ENCODE data around the gene CLIC5.

Gene CLIC5

DNA sequence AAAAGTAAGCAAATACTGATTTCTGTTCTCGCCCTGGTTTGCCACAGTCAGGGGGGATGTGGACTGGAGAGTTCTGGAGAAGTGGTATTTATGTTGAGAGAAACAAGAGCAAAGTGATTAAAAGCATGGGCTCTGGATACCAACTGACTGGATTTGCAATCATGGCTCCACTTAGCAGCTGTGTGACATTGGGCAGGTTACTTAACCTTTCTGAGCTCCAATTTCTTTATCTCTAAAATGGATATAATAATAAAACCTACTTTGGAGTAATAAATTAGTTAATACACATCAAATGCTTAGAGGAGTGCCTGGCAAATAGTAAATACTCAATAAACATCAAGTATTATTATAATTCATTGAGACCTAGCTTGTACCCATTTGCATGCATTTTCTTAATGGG lies 111.7 kb downstream of the CLIC5 start:
- no peaks in the 10 kb centered on the region for H3K27me3 Mint-ChIP-seq
- no peaks in the 10 kb centered on the region for H3K36me3 Mint-ChIP-seq (ENCODE audit: low read depth)
- no peak overlapping the region for H3K4me3 Mint-ChIP-seq
- H3K4me1 Mint-ChIP-seq (ENCODE audit: low read depth): peaks cover 5% of the 10 kb centered on the region
- intact Hi-C loops (cut with micrococcal nuclease): no loop called here
- H3K9me3 Mint-ChIP-seq: no peaks in the 10 kb centered on the region
- no peak overlapping the region for H3K27ac Mint-ChIP-seq

DNA sequence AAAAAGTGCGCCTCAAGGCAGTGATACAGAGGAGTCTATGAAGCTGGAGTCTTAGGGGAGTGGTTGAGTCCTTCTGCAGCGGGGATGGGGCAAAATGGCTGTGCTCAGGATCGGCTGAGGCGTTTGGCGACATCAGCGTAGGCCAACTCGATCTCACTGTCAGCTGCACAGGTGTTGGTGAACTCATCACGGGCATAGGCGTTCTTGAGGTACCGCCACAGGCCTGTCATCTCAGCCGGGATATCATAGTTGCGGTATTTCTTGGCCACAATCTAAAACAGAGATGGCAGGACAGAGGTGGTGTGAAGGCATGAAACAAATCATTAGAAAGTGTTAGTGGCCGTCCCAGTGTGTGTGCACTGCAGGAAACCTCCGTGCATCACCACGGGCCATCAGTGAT lies 112.7 kb downstream of the CLIC5 start:
- no peaks in the 10 kb centered on the region for H3K27me3 Mint-ChIP-seq
- H3K4me1 Mint-ChIP-seq (ENCODE audit: low read depth): peaks cover 3% of the 10 kb centered on the region
- no peak overlapping the region for H3K4me3 Mint-ChIP-seq
- H3K9me3 Mint-ChIP-seq: no peaks in the 10 kb centered on the region
- intact Hi-C loops (cut with micrococcal nuclease): no loop called here
- H3K36me3 Mint-ChIP-seq (ENCODE audit: low read depth): no peaks in the 10 kb centered on the region
- H3K27ac Mint-ChIP-seq: no peak overlapping the region

DNA sequence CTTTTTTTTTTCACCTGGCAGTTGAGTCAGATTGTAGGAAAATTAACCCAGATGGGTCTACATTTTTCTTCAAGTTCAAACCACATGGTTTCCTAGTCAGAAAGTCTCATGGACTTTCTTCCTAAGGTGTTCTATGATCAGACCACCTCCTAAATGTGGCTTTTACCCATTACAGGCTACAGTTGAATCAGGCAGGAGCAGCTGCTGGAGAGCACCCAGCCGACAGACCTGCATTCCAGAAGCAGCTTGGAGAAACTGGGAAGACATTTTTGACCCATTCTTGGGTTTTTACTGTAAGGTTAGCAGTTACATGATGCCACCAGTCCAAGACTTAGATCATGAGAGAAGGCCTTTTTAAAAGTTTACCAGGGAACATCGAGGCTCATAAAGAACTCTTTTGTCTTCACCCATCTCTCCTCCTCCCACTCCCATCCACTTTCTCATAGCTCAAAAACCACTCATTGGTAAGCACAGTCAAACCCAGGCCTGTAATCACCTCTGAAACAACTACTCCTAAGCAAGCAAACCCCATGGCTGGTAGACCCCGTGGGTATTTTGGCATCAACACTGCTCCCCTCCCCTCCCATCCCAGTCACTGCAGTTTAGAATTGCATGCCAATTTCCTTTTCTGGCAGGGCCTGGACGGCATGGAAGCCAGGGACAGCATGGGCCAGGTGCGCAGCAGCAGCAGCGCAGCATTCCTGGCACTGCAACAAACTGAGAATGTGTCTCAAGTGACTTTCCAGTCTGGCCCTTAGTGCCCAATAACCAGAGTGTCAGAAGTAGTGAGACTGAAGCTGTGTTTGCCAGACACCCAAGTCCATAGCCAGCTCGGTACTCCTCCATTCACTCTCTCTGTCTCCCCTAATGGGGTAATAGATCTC lies 113.7 kb downstream of the CLIC5 start:
- no peak overlapping the region for H3K27ac Mint-ChIP-seq
- no peaks in the 10 kb centered on the region for H3K27me3 Mint-ChIP-seq
- no peak overlapping the region for H3K4me3 Mint-ChIP-seq
- H3K9me3 Mint-ChIP-seq: no peaks in the 10 kb centered on the region
- peaks cover 11% of the 10 kb centered on the region for H3K4me1 Mint-ChIP-seq (ENCODE audit: low read depth)
- no peaks in the 10 kb centered on the region for H3K36me3 Mint-ChIP-seq (ENCODE audit: low read depth)
- intact Hi-C loops (cut with micrococcal nuclease): no loop called here

DNA sequence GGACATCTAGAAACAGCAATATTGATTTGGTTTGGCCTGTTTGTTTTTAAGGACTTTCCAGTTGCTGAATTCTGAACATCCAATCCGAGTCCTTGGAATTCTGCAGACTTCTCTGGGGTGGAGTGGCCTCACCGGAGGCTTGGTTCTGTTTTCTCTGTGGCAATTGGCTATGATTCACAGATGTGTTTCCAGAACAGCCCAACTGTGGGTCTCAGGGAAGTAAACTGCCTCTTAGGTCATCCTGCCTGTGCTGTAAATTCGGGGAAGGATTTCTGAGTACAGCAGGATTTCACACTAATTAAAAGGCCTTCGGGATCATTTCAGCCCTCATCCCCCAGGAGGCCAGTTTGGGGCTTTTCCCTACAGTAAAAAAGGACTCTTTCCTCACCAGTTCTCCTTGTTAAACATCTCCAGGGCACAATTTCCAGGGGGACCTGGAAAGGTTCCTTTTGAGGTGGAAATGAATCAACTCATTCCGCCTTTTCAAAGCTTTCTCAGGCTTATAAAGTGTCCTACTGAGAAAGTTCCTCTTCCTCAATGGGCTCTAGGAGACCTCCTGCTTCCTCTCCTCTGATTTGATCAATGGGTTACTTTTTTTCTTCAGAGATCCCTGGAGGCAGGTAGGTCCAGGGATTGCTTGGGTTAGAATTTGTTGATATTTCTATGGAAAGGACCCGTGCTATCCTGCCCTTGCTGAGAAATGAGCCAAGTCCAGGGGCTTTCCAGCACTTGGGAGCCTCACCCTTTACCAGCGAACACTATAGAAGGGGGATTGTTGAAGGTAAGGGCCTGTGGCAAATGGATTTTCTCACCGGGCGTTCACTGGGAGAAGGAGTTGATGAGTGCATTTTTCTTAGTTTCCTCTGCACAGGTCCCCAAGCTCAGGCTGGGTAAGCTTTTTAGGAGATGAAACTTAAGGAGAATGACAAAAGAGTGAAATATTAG lies 114.6 kb downstream of the CLIC5 start:
- H3K9me3 Mint-ChIP-seq: no peaks in the 10 kb centered on the region
- H3K4me1 Mint-ChIP-seq (ENCODE audit: low read depth): peaks cover 15% of the 10 kb centered on the region
- H3K27me3 Mint-ChIP-seq: no peaks in the 10 kb centered on the region
- no peak overlapping the region for H3K4me3 Mint-ChIP-seq
- no peak overlapping the region for H3K27ac Mint-ChIP-seq
- intact Hi-C loops (cut with micrococcal nuclease): no loop called here
- H3K36me3 Mint-ChIP-seq (ENCODE audit: low read depth): no peaks in the 10 kb centered on the region

GRCh38 chr6:45899683-45899946 lies 116.0 kb downstream of the CLIC5 start:
- no peaks in the 10 kb centered on the region for H3K27me3 Mint-ChIP-seq
- H3K27ac Mint-ChIP-seq: no peak overlapping the region
- H3K4me1 Mint-ChIP-seq (ENCODE audit: low read depth): peaks cover 15% of the 10 kb centered on the region
- intact Hi-C loops (cut with micrococcal nuclease): no loop called here
- H3K4me3 Mint-ChIP-seq: no peak overlapping the region
- H3K9me3 Mint-ChIP-seq: no peaks in the 10 kb centered on the region
- no peaks in the 10 kb centered on the region for H3K36me3 Mint-ChIP-seq (ENCODE audit: low read depth)

- H3K4me3 Mint-ChIP-seq: no peak overlapping the region
These were observed 116.5 kb downstream of the CLIC5 start for GRCh38 chr6:45898941-45899682.

DNA sequence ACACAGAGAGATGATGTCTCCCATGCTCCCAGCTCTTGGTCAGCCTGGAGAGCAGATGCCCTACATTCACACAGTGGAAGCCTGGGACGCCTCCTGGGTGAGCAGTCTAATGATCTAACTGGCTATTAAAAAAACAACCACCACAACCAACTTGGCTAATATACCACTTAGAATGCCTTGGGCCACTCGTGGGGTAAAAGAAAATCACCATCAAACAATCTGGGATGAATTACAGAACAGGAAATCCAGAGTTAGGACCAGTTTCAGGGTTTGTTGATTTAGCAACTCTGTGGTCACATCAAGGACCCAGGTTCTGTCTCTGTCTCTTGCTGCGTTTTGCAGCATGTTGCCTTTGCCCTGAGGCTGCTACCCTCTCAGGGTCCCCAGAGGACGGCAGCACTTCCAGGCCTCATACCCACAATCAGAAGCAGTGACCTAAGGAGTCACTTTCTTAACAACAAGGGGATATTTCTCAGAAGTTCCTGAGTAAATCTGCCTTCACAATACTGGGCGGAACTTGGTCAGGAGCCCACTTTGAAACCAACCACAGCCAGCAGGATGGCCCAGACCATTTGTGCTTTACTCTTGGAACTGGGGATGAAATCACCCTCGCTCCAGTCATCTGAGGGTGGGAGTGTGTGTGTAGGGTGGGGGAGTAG lies 118.7 kb downstream of the CLIC5 start:
- H3K27me3 Mint-ChIP-seq: no peaks in the 10 kb centered on the region
- H3K4me3 Mint-ChIP-seq: no peak overlapping the region
- H3K36me3 Mint-ChIP-seq (ENCODE audit: low read depth): no peaks in the 10 kb centered on the region
- intact Hi-C loops (cut with micrococcal nuclease): no loop called here
- H3K4me1 Mint-ChIP-seq (ENCODE audit: low read depth): peaks cover 15% of the 10 kb centered on the region
- no peak overlapping the region for H3K27ac Mint-ChIP-seq
- no peaks in the 10 kb centered on the region for H3K9me3 Mint-ChIP-seq

More at GRCh38 chr6:45898941-45899682, 116.5 kb downstream of the CLIC5 start:
- no peaks in the 10 kb centered on the region for H3K27me3 Mint-ChIP-seq
- no peaks in the 10 kb centered on the region for H3K36me3 Mint-ChIP-seq (ENCODE audit: low read depth)
- intact Hi-C loops (cut with micrococcal nuclease): no loop called here
- H3K9me3 Mint-ChIP-seq: no peaks in the 10 kb centered on the region
- H3K27ac Mint-ChIP-seq: no peak overlapping the region
- H3K4me1 Mint-ChIP-seq (ENCODE audit: low read depth): peaks cover 15% of the 10 kb centered on the region

GRCh38 chr6:45895569-45895968 lies 120.1 kb downstream of the CLIC5 start:
- H3K4me3 Mint-ChIP-seq: no peak overlapping the region
- intact Hi-C loops (cut with micrococcal nuclease): no loop called here
- H3K4me1 Mint-ChIP-seq (ENCODE audit: low read depth): peaks cover 15% of the 10 kb centered on the region
- H3K9me3 Mint-ChIP-seq: no peaks in the 10 kb centered on the region
- no peaks in the 10 kb centered on the region for H3K27me3 Mint-ChIP-seq
- H3K36me3 Mint-ChIP-seq (ENCODE audit: low read depth): no peaks in the 10 kb centered on the region
- no peak overlapping the region for H3K27ac Mint-ChIP-seq

DNA sequence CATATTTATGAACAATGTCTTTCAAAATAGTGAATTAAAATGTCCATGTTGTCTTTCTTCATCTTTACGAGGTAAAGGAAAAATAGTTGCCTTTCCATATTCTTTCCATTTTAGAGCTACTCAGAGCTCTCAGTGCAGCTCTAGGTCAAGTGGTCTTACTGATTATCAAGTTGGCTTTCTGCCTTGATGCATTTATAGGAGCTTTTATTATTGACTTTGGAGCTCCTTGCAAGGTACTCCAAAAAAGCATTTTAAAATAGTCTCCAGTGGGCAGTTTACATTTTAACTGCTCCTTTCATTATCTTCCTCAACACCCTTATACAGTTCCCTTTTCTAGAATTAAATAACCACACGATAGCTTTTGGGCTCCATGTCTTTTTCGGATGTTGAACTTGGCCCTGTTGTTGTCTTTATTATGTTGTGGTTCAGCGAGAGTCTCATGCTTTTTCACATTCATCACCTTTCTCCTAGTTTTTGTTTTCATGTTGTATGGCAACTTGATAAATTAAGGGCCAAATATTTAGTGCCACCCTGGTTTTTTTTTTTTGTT lies 122.9 kb downstream of the CLIC5 start:
- Mint-ChIP-seq H3K27me3 (no peaks in the 10 kb centered on the region), H3K36me3 (ENCODE audit: low read depth) (no peaks in the 10 kb centered on the region), H3K27ac (no peak overlapping the region), H3K9me3 (no peaks in the 10 kb centered on the region), H3K4me3 (no peak overlapping the region), H3K4me1 (ENCODE audit: low read depth) (peaks cover 12% of the 10 kb centered on the region)
- intact Hi-C loops (cut with micrococcal nuclease): no loop called here

DNA sequence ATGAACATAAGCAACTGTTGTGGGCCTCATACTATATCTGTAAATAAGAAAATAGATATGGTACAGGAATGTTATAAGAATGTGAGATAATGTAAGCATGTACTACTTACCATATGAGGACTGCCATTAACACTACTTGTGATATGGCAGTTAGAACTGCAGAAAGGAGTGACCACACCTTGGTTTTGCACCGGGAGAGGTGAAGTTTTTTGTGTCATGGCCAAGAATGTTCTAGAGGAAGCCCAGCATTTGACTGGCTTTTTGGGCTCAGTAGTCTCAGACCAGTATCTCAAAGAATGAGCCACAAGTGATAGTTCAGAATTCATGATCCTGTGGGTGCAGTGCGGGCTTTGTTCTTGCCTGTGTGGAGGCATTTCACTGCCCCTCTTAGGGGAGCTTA lies 123.5 kb downstream of the CLIC5 start:
- intact Hi-C loops (cut with micrococcal nuclease): no loop called here
- Mint-ChIP-seq H3K9me3 (no peaks in the 10 kb centered on the region), H3K36me3 (ENCODE audit: low read depth) (no peaks in the 10 kb centered on the region), H3K4me1 (ENCODE audit: low read depth) (peaks cover 6% of the 10 kb centered on the region), H3K4me3 (no peak overlapping the region), H3K27me3 (no peaks in the 10 kb centered on the region), H3K27ac (no peak overlapping the region)

DNA sequence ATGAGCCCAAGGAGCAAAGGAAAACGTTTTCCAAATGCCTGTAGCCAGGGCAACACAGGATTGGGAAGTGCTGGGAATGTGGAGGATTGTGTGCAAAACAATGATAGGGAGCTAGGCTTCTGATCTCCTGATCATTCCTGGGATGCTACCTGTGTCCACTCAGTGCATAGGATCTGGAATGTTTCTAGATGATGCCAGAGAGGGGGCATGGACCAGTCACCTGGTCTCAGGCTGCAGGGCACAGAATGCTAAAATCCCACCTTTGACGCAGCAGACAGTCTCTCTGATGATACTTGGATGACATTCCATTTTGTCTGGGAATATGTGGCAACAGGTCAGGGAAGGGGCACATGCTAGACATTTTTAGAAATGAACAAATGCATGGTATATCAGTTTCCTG lies 128.9 kb downstream of the CLIC5 start:
- H3K9me3 Mint-ChIP-seq: no peaks in the 10 kb centered on the region
- no peaks in the 10 kb centered on the region for H3K27me3 Mint-ChIP-seq
- no peak overlapping the region for H3K4me3 Mint-ChIP-seq
- intact Hi-C loops (cut with micrococcal nuclease): no loop called here
- H3K4me1 Mint-ChIP-seq (ENCODE audit: low read depth): peaks cover under 1% of the 10 kb centered on the region
- H3K27ac Mint-ChIP-seq: no peak overlapping the region
- H3K36me3 Mint-ChIP-seq (ENCODE audit: low read depth): no peaks in the 10 kb centered on the region

GRCh38 chr6:45884336-45884735 lies 131.3 kb downstream of the CLIC5 start:
- Mint-ChIP-seq H3K27ac (no peak overlapping the region), H3K4me3 (no peak overlapping the region), H3K27me3 (no peaks in the 10 kb centered on the region), H3K36me3 (ENCODE audit: low read depth) (no peaks in the 10 kb centered on the region), H3K9me3 (no peaks in the 10 kb centered on the region), H3K4me1 (ENCODE audit: low read depth) (peaks cover 5% of the 10 kb centered on the region)
- intact Hi-C loops (cut with micrococcal nuclease): no loop called here

GRCh38 chr6:45882671-45883070 lies 133.0 kb downstream of the CLIC5 start:
- Mint-ChIP-seq H3K27me3 (no peaks in the 10 kb centered on the region), H3K4me3 (no peak overlapping the region), H3K27ac (no peak overlapping the region), H3K36me3 (ENCODE audit: low read depth) (no peaks in the 10 kb centered on the region), H3K4me1 (ENCODE audit: low read depth) (peaks cover 5% of the 10 kb centered on the region), H3K9me3 (no peaks in the 10 kb centered on the region)
- intact Hi-C loops (cut with micrococcal nuclease): no loop called here

Data from dendritic cell treated with granulocyte-macrophage colony-stimulating factor and Interleukin-4, amounts not matched to agents 40 ng/mL and 50 ng/mL, for 4 days (primary cell).